AG09309 (cell line): ENCODE results near the gene ATG2A.
"Not testable (repeated sequence)": the region's sequence is repeated elsewhere in the genome, so short reads cannot be mapped to it uniquely, and the experiment has no call there.

Experiments used
- DNase-seq: peaks from one replicate; pipeline ENCODE4 v3.0.0-alpha.2; 2010; ENCODE audit warnings: low read depth
- H3K4me3 ChIP-seq: 2 replicates; pipeline ENCODE4 v1.5.1; 2011; ENCODE audit warnings: mild to moderate bottlenecking, low read depth, low read length, moderate library complexity; ENCODE audit not compliant: control insufficient read depth
- CTCF ChIP-seq: IDR thresholded peaks from 2 replicates; pipeline ENCODE4 v1.5.1; 2011; ENCODE audit warnings: mild to moderate bottlenecking, low read depth, low read length, inconsistent platforms; ENCODE audit not compliant: insufficient read depth, control insufficient read depth; ENCODE audit errors: missing control alignments

ATG2A gene

DNA sequence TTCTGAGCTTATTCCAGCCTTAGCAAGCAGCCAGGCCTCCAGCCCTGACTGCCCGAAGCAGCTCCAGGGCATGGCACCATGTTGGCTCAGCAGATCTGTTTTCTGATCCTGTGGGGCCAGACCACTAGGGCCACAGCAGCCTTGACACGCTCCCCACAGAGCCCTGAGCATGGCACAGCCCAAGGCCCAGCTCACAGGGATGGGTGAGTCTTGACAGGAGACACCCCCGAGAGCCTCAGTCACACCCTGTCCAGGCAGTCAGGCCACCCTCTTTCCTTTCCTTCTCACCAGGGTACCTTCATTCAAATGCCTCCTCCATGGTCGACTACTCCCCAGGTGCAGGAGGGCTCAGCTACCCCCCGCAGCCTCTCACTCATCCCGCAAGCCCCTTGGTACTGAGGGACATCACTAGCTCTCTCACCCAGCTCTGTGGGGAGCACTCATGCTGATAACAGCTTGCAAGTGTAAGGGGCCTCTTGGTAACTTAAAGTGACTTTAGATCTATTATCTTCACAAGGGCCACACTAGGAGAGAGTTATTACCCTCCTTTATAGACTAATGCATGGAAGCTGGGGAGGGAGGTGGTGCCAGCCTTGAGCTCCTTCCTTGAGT, 68.7 kb downstream of the ATG2A start:
- DNase-seq, result no peak
- TF ChIP-seq CTCF, result no peak
- no peak overlapping the region for H3K4me3 ChIP-seq

- no peak overlapping the region for H3K4me3 ChIP-seq
- peak; percentile 97 for TF ChIP-seq CTCF
- no peak for DNase-seq
Measured at GRCh38 chr11:64846998-64847666, 69.9 kb downstream of the ATG2A start.

GRCh38 chr11:64845776-64846129, 71.3 kb downstream of the ATG2A start:
- not testable (repeated sequence) for H3K4me3 ChIP-seq, DNase-seq

DNA sequence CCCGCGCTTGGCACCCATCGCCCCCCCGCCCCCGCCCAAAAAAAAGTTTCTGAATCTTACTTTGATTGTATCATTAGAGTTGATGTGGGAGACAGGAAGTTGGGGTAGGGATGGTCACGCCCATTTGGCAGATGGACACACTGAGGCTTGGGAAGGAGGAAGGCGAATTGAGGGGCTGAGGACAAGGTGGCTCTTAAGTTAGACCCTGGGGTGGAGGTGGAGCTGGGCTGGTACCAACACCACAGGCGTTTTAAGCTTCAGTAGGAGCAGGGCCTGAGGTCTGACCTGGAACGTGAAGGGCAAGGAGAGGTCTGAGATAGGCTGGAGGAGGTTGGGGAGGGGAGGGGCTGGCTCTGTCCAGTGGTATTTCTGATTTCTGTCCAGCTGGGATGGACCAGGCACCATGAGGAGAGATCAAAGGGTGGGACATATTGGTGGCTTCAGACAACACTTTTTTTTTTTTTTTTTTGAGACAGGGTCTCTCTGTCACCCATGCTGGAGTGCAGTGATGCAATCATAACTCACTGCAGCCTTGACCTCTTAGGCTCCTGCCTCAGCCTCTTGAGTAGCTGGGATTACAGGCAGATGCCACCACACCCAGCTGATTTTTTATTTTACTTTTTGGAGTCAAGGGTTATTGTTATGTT, 71.8 kb downstream of the ATG2A start:
- DNase-seq, result no peak
- H3K4me3 ChIP-seq, result no peak overlapping the region
- no peak for TF ChIP-seq CTCF
